CD4-positive, alpha-beta T cell treated with Interleukin-17A for 4 hours (primary cell): Measurements from ENCODE around the gene HOXB3.

ENCODE experiments used
- DNase-seq: peaks from one replicate; pipeline ENCODE4 v3.0.0-alpha.2; 2020; ENCODE audit warnings: mixed read lengths

HOXB3 gene

GRCh38 chr17:48567209-48567608 is 22.8 kb downstream of the HOXB3 start:
- no peak for DNase-seq

DNA sequence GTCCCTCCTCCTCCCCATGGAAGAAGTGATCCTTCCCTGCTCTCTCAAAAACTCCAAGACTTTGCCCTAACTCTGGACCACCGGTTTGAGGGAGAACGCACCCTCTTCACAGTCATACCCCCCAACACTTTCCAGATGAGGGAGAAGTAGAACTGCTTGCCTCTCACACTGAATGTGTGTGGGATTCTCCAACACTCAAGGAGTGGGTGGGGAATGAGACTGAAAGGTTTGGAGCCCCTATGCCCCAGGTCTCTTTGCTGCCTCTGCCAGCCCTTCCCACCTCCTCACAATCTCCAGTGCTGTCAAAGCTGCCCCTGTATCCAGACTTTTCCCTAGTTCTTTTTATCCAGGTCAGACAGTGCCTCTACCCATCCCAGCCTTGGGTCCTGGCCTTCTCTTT is 23.3 kb downstream of the HOXB3 start:
- DNase-seq = no peak

DNA sequence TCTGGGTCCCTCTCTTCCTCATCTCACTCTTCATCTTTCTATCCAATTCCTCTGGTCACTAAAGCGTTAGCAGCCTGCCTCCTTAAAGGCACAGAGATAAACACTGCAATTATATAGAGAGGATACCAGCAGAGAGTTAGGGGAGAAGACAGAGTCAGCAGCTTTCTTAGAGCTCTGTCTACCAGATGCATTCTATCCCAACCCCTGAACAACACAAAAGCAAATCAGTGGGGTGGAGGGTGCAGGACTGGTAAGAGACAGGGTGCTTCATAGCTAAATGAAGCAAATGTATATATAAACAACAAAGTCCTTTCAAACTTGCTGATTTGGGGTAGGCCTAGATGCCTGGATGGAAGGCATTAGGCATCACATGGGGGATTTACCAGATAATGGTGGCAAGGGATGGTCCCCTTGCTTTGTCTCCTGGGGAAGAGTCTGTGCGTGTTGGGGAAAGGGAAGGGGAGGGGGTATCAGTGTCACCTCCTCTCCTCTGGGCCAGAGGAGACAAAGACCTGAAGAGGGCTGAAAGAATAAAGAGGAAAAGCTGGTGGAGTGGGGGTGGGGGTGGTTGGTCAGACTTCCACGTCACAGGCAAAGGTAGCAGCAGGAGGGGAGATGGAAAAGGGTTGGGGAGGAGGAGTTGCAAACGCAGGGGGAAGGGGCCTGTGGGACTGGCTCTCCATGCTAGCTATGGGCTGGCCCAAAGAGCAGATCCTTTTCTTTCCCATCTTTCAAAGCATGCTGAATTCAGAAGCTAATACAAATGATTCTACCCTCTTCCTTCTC is 23.9 kb downstream of the HOXB3 start:
- DNase-seq = no peak

- DNase-seq = no peak
Measured at GRCh38 chr17:48565022-48565554, 25.0 kb downstream of the HOXB3 start.

GRCh38 chr17:48564188-48565021 is 25.6 kb downstream of the HOXB3 start:
- no peak for DNase-seq

DNA sequence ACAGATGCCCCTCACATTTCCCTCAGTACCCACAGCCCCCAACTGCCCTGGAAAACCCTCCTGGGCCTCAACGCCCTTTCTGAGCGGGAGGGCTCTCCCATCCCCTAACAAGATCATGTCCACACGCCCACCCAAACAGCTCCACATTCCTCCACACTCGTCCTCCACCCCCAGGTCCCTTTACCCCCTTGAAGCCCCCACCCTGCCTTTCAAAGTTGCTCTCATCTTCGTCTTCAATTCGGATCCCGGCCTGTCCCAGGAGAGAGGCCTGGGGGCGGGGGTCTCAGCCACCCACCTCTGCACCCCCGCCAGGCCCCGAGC is 26.2 kb downstream of the HOXB3 start:
- DNase-seq = no peak

DNA sequence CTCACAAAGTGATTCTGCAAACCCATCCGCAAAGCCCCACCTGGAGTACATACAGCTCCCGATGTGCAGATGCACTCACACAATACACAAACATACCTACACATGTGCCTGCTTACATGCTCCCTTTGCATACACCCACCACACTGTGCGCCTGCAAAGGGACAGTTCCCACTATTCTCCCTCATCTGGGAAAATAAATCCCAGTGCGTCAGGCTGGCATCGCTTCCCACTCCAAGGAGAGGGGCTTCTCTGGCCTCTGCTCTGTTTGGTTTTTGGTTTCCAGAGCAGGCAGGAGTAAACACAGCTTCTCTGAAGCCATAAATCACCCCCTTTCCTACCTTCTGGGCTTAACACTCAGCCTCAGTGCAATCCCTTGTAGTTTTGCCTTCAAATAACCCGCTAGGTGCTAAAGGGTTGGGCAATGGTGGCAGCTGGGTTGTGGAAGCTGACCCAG is 26.6 kb downstream of the HOXB3 start:
- DNase-seq = no peak

- DNase-seq = no peak
Measured at GRCh38 chr17:48562934-48563333, 27.1 kb downstream of the HOXB3 start.

DNA sequence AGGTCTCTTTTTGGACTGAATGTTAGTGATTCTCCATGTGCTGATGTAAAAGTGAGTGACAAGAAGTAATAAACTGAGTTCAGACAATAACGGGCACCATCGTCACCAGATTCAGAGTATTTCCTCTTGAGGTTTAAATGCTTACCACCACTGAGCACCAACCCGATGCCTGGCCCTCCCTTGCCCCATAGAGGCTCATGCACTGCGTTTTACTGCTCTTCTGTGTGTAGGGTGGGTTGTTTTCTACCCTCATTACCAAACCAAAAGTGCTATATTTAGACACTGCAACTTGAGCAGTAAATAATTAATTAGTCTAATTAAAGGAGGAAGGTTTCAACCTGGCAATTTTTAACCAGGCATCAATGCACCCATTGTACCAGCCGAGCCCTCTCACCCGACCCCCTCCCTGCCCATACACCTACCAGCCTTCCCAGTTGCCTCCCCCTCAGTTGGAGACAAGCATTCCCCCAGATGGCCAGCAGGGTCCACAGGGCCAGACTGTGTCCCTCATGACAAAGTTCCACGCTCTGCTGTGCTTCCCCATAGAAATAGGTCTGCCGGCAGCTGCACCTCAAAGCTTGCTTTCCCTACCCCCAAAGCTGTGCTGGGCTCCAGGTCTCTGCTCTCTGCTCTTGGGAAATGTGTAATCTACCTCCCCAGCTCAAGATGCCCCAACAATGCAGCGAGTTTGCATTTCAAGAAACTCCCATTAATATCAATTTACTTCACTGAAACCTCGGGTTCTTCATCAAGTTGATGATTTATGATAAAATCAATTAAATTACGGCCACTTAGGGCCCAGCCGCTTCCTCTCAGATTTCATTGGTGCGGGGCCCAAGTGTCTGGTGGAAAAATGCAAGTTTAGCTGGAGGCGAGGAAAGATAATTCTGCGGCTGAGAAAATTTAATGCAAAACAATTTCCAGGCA is 27.9 kb downstream of the HOXB3 start:
- DNase-seq = no peak

DNA sequence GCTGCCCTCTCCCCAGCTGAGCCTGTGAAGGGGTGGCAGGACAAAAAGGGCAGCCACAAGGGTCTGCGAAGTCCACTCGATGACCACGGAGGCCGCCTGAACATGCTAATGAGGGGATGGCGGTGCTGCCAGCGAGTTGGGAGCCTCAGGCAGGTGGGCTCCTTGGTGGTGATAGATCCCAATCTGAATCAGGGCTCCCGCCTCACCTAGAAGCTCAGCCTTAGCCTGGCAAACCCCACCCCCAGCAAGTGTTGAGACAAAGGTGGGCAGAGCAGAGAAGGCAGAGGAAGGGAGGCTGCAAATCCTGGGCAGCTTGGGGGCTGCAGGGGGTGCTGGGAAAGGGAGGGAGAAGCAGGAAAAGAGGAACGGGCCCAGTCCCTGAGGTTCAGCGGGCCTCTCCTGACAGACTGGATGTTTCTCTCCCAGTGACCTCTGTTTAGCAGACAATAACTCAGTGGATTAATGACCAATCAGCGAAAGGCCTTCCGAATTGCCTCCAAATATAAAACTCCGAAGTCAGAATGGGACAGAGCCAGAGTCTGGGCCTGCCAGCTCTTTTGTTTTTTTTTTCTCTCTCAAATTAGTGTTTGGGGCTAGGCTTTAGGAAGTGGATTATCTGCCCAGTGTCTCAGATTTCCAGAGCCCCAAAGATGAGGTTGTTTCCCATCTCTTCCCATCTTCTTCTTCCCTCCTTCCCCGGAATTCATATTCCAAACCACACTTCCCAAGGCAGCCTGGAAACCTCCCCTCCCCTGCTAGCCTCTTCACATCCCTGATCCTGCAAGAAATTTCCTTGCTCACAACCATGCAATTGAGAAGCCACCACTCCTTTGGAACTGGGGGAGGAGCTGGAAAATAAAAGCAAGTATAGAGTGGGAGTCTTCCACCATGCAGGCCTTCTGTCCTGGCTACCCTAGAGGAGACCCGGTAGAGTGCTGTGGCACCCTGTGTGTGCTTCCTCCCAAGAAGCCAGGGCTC is 29.9 kb downstream of the HOXB3 start:
- no peak for DNase-seq

- no peak for DNase-seq
Measured at GRCh38 chr17:48559122-48559839, 30.8 kb downstream of the HOXB3 start.

GRCh38 chr17:48558831-48559121 is 31.3 kb downstream of the HOXB3 start:
- no peak for DNase-seq

DNA sequence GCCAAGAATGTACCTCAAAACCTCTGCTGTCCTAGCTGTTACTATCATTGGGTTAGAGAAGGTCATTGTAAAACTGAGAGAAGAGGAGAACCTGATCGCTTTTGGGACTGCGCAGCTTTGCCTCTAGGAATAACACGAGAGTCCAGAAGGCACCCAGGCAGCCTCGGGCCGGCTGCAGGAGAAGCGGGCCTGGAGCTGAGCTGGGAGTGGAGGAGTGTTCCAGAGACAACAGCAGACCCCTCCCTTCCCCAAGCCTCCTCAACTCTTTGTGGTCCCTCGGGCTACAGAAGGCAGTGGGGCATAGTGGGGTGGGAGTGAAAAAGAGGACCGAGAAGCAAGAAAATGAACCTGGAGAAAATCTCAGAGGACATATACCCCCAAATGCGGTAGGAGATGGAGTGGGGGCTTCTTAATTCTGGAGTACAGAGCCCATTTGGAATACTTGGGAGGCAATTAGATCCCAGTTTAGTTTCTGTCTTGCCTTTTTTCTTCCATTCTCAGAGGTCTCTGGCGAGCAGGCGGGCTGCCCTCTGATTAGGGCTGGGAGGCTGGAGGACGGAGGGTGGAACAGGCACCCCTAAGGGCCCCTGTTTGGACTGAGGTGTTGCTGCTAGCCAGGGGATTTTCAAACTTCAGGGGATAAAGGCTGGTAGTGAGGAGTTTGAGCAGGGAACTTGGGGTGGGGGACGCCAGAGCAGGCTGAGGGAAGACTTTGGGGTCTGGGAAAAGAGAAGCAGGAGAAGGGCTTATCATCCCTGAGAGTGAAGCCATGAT is 31.8 kb downstream of the HOXB3 start:
- DNase-seq = no peak

GRCh38 chr17:48556576-48557401 is 33.3 kb downstream of the HOXB3 start:
- DNase-seq = no peak

DNA sequence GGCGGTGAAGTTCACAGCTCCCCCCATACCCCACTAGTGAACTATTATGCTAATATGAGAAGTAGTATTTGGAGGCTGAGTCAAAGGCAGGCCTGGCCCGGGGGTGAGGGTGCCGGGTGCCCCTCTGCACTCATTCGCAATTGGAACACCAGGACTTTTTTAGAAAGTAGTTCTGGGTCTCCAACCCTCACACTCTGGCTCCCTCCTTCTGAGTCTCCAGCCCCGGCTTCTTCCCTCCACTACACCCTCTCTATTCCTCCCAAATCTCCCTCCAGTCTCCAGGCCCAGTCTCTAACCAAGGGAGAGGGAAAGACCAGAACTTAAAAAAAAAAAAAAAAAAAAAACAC is 33.8 kb downstream of the HOXB3 start:
- DNase-seq = no peak

DNA sequence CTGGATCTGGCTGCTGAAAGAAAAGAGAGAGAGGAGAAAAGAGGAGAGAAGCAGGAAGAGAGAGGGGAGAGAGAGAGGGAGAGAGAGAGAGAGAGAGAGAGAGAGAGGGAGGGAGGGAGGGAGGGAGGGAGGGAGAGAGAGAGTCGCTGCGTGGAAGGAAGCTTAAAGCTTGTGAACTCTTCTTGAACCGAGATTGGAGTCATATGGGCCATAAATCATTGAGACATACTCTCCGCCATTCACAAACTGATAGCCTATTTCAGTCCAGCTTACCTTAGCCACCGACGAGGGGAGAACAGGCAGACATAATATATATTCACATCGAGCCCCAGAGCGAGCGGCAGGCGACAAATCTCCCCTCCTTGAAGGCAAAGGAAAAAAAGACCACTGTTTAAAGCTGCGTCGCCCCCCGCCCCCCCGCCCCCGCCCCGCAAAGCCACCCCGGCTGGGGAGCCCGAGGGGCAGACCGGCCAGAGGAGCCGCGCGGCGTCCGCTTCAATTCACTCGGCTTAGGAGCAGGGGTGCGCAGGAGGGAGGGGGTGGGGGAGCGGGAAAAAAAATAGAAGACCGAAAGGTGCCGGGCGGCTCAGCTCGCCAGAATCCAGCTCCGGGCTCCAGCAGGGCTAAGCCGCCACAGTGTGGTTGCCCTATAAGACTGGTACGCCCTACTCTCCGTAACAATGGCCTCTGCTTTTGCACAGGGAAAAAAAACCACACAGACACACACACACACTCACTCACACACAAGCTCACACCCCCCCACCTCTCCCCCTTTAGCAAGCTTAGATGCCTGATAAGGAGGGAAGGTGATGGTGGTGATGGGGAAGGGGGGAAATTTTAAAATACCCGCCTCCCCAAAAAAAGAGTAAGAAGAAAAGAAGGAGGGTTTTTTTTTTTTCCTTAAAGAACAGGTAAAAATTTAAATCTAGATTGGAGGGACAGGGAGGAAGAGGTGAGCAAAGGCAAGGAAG is 34.5 kb downstream of the HOXB3 start:
- DNase-seq = peak; percentile 41

- DNase-seq = no peak
Measured at GRCh38 chr17:48554412-48555257, 35.4 kb downstream of the HOXB3 start.
